Measurements from ENCODE around the gene TRIM47. TPM values are rescaled to one million over a fixed set of nuclear protein-coding genes. Genes with fewer than 3 reads are reported as not detected.

The TRIM47 gene
- total and polyA plus RNA-seq, 9 donors, result 7.2 to 38.3 (median 17.3) TPM

- Histone ChIP-seq H3K27ac (no peak overlapping the region), H3K4me1 (ENCODE audit: insufficient read depth) (no peaks in the 10 kb centered on the region), H3K4me3 (no peak overlapping the region), H3K36me3 (no peaks in the 10 kb centered on the region), H3K27me3 (no peaks in the 10 kb centered on the region), H3K9me3 (no peaks in the 10 kb centered on the region)
- 64 to 68% (median 67%) methylated on average over 7 of the region's 7 CpGs for WGBS, 3 donors
- no peak for TF ChIP-seq POLR2A (IDR thresholded peaks at IDR 0.05)
- intact Hi-C loops (cut with DNase I), result no loop called here
- no peak for DNase-seq
These were observed 40.5 kb downstream of the TRIM47 start for GRCh38 chr17:75837899-75838298.

DNA sequence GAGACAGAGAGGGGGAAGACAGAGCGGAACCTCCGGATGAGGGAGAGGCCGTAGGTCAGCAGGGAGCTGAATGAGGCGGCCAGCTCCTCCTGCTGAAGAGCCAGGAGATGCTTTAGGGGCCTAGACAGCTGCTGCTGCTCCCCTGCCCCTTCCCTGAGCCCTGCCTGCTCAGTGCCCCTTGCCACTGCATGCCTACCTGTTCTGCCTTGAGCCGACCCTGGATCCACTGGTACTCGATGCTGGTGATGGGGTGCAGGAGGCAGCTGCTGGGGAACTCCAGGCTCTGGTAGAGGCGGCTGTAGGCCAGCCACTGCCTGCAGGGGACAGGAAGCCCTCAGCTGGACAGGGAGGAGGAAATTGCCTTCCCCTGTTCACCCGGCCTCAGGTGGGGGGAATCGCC lies 41.8 kb downstream of the TRIM47 start:
- Histone ChIP-seq H3K9me3 (no peaks in the 10 kb centered on the region), H3K4me1 (ENCODE audit: insufficient read depth) (no peaks in the 10 kb centered on the region), H3K4me3 (no peak overlapping the region), H3K27me3 (no peaks in the 10 kb centered on the region), H3K27ac (no peak overlapping the region), H3K36me3 (no peaks in the 10 kb centered on the region)
- WGBS, 3 donors, result 85 to 91% (median 90%) methylated on average over 9 of the region's 9 CpGs
- TF ChIP-seq POLR2A (IDR thresholded peaks at IDR 0.05) (no peak), EP300 (IDR thresholded peaks at IDR 0.05) (no peak), CTCF (IDR thresholded peaks at IDR 0.05) (no peak)
- no peak for DNase-seq
- intact Hi-C loops (cut with DNase I), result no loop called here

DNA sequence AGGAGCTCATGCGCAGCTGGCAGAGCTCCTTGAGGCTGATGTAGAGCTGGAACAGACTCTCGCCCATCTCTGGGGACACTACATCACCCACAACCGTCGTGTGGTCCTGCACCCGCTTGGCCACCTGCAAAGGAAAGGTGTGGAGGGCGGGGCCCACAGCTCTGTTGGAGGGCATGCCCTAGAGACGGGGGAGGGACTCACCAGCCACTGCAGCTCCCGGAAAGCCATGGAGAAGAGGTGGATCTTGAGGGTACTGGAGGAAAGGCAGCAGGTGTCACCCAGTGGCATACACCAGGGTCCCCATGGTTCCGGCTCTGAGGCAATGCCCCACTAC lies 42.8 kb downstream of the TRIM47 start:
- TF ChIP-seq POLR2A (IDR thresholded peaks at IDR 0.05), result no peak
- TF ChIP-seq EP300 (IDR thresholded peaks at IDR 0.05), result no peak
- no peak for TF ChIP-seq CTCF (IDR thresholded peaks at IDR 0.05)
- no peak overlapping the region for H3K27ac ChIP-seq
- H3K9me3 ChIP-seq, result no peaks in the 10 kb centered on the region
- no peak overlapping the region for H3K4me3 ChIP-seq
- intact Hi-C loops (cut with DNase I), result no loop called here
- H3K4me1 ChIP-seq (ENCODE audit: insufficient read depth), result no peaks in the 10 kb centered on the region
- H3K27me3 ChIP-seq, result no peaks in the 10 kb centered on the region
- 69 to 90% (median 74%) methylated on average over 7 to 9 of the region's 9 CpGs for WGBS, 3 donors
- no peak for DNase-seq
- no peaks in the 10 kb centered on the region for H3K36me3 ChIP-seq

DNA sequence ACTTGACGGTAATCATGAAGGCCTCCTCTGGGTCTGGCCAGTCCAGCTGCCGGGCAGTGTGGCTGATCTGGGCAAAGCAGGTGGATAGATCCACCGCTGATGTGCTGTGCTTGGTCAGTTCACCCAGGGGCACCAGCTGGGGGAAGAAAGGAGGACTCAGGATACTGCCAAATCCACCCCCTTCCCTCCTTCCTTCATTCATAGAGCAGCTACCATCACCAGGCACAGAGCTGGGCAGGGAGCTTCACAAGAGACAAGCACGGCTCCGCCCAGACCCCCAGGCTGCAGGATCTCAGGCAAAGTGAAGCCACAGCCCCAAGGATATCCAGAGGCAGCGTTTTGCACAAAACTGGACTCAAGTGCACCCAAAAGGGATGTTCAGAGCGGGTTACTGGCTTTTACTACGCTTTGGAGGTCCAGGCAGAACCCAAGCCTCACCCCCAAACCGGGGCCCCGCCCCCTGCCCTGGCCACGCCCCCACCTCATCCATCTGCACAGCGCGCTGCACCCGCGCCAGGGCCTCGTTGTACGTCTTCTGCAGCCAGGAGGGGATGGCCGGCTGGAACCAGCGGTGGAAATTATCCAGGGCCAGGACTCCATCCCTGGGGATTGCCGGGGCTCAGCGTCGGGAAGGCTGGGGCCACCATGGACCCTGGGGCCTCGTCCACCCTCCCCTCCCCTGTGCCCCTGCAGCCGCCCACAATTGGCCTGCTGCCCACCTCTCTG lies 43.3 kb downstream of the TRIM47 start:
- Histone ChIP-seq H3K27ac (no peak overlapping the region), H3K4me3 (no peak overlapping the region), H3K9me3 (no peaks in the 10 kb centered on the region), H3K36me3 (no peaks in the 10 kb centered on the region), H3K27me3 (no peaks in the 10 kb centered on the region), H3K4me1 (ENCODE audit: insufficient read depth) (no peaks in the 10 kb centered on the region)
- DNase-seq, result no peak
- TF ChIP-seq EP300 (IDR thresholded peaks at IDR 0.05) (no peak), POLR2A (IDR thresholded peaks at IDR 0.05) (no peak), CTCF (IDR thresholded peaks at IDR 0.05) (no peak)
- WGBS, 3 donors, result 52 to 84% (median 56%) methylated on average over 8 to 24 of the region's 24 CpGs
- intact Hi-C loops (cut with DNase I), result no loop called here

DNA sequence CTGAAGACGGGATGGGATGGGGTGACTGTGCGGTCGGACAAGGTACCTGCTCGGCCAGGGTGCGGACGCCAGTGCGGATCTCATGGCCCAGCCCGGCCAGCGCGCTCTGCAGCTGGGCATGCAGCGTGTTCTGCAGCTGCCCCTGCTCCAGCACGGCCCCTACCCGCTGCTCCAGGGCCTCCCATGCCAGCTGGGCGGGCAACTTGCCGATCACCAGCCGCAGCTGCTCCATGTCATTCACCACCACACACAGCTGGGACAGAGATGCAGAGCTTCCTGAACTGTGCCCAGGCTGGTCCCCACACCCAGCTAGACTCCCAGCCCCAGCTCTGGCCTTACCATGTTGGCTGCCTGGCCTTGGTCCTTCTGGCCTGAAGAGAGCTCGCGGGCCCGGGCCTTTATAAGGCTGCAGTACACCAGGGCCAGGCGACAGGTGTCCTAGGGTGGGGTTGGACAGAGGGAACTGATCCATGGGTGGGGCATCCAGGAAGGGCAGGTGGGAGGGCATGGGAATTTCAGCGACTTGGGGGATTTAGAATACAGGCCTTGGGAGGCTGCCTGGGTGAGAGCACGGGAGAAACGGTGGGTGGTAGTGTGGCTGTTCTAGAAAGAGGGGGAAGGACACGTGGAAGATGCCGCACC lies 44.0 kb downstream of the TRIM47 start:
- DNase-seq, result no peak
- Histone ChIP-seq H3K36me3 (no peaks in the 10 kb centered on the region), H3K4me3 (no peak overlapping the region), H3K27me3 (no peaks in the 10 kb centered on the region), H3K27ac (no peak overlapping the region), H3K9me3 (no peaks in the 10 kb centered on the region), H3K4me1 (ENCODE audit: insufficient read depth) (no peaks in the 10 kb centered on the region)
- WGBS, 3 donors, result 92 to 94% (median 94%) methylated on average over 19 to 25 of the region's 25 CpGs
- TF ChIP-seq POLR2A (IDR thresholded peaks at IDR 0.05), result no peak
- TF ChIP-seq CTCF (IDR thresholded peaks at IDR 0.05), result no peak
- no peak for TF ChIP-seq EP300 (IDR thresholded peaks at IDR 0.05)
- intact Hi-C loops (cut with DNase I), result no loop called here

Data from ovary (tissue), 9 donors.